GM12878 (cell line): ENCODE results near the gene LEKR1. TPM values are rescaled to one million over a fixed set of nuclear protein-coding genes. Genes with fewer than 3 reads are reported as not detected.

Experiments used
- ATAC-seq: fragments of 200-7000 bp; cut with Tn5 transposase; 3 replicates; pipeline ENCODE4 v1.9.1; 2020; ENCODE audit warnings: mild to moderate bottlenecking, moderate library complexity
- BruUV-seq: library from RNA; stranded (reverse); fragments of 400-500 nt; replicated peaks from 2 replicates; lab custom pipeline; 2021; lab: Mats Ljungman, UMichigan
- CTCF ChIA-PET: fragments of 300-600 bp; sonication (Branson Sonifier 250); formaldehyde crosslinking; extraction: SDS; loops from one replicate; lab custom pipeline; 2021; ENCODE audit warnings: inconsistent platforms; lab: Yijun Ruan, JAX
- POLR2A ChIA-PET: fragments of 350-600 bp; formaldehyde crosslinking; extraction: SDS; loops from one replicate; lab custom pipeline; 2021; ENCODE audit warnings: inconsistent platforms; lab: Charles Lee
- RAD21 ChIA-PET: fragments of 300-600 bp; sonication (Branson Sonifier 250); formaldehyde crosslinking; loops from one replicate; lab custom pipeline; 2023; ENCODE audit warnings: antibody characterized with exemption; ENCODE audit not compliant: unreplicated experiment; lab: Charles Lee
- SMC1A ChIA-PET: fragments of 300-600 bp; sonication (Branson Sonifier 250); formaldehyde crosslinking; loops from one replicate; lab custom pipeline; 2023; ENCODE audit not compliant: unreplicated experiment, uncharacterized antibody; lab: Charles Lee
- DNase-seq: peaks from one replicate; pipeline ENCODE4 v3.0.0-alpha.2; 2011; ENCODE audit warnings: low read depth, low spot score
- FAIRE-seq: peaks from 3 replicates; lab custom pipeline; 2011; peaks lifted over from hg19 to GRCh38; lab: Jason Lieb, UNC
- H2AFZ ChIP-seq: 2 replicates; pipeline ENCODE4 v1.6.0; 2011; ENCODE audit warnings: low read depth, low read length, control low read depth; ENCODE audit not compliant: control insufficient read depth
- H3K27ac ChIP-seq: 2 replicates; pipeline ENCODE4 v1.5.1; 2011; ENCODE audit warnings: control low read depth; ENCODE audit not compliant: control insufficient read depth, insufficient read depth
- H3K27me3 ChIP-seq, 2 experiments: replicated peaks in 1 of 2; 2 replicates each; pipeline versions ENCODE4 v1.6.0 to v1.6.1; 2011; ENCODE audit warnings: low read length in 1 of 2; ENCODE audit not compliant: control insufficient read depth in 2 of 2, insufficient read depth in 2 of 2
- H3K36me3 ChIP-seq, 2 experiments: 2 replicates each; pipeline ENCODE4 v1.5.1; 2011; ENCODE audit warnings: low read length in 1 of 2; ENCODE audit not compliant: control insufficient read depth in 2 of 2, insufficient read depth in 2 of 2
- H3K4me1 ChIP-seq: 2 replicates; pipeline ENCODE4 v1.6.1; 2011; ENCODE audit warnings: mild to moderate bottlenecking, low read length, moderate library complexity, mixed read lengths; ENCODE audit not compliant: control insufficient read depth, insufficient read depth
- H3K4me2 ChIP-seq: 2 replicates; pipeline ENCODE4 v1.6.0; 2011; ENCODE audit warnings: control low read depth; ENCODE audit not compliant: control insufficient read depth, insufficient read depth
- H3K4me3 ChIP-seq: fragments of 200-600 bp; sonication (generic); 2 replicates; pipeline ENCODE4 v1.5.1; 2016
- H3K79me2 ChIP-seq: 2 replicates; pipeline ENCODE4 v1.6.0; 2011; ENCODE audit warnings: low read length; ENCODE audit not compliant: control insufficient read depth, insufficient read depth
- H3K9ac ChIP-seq: 2 replicates; pipeline ENCODE4 v1.8.0; 2011; ENCODE audit warnings: low read length, control low read depth, mixed read lengths; ENCODE audit not compliant: control insufficient read depth, insufficient read depth
- H3K9me3 ChIP-seq: replicated peaks from 3 replicates; pipeline ENCODE4 v1.5.1; 2011; ENCODE audit warnings: mild to moderate bottlenecking, low read length; ENCODE audit not compliant: control insufficient read depth, insufficient read depth
- H4K20me1 ChIP-seq: 2 replicates; pipeline ENCODE4 v1.6.0; 2011; ENCODE audit not compliant: control insufficient read depth, insufficient read depth
- BMI1 ChIP-seq: fragments of 450-650 bp; IDR thresholded peaks from 2 replicates; pipeline ENCODE4 v1.6.1; 2016; ENCODE audit warnings: mild to moderate bottlenecking, moderate library complexity, borderline replicate concordance
- CHD1 ChIP-seq: IDR thresholded peaks from 2 replicates; pipeline ENCODE4 v1.6.1; 2012; ENCODE audit warnings: low read depth, low read length, improper control_type of control experiment
- MLLT1 ChIP-seq: fragments of 450-650 bp; IDR thresholded peaks from 2 replicates; pipeline ENCODE4 v1.6.1; 2016; ENCODE audit warnings: mild to moderate bottlenecking
- NFIC ChIP-seq: IDR thresholded peaks from 2 replicates; pipeline ENCODE4 v1.6.1; 2012; ENCODE audit warnings: low read depth, mild to moderate bottlenecking, inconsistent platforms, low read length, moderate library complexity
- NR2C2 ChIP-seq: IDR thresholded peaks from 2 replicates; pipeline ENCODE4 v1.6.1; 2011; ENCODE audit warnings: borderline replicate concordance, low read depth; ENCODE audit not compliant: control insufficient read depth, insufficient read length
- PML ChIP-seq: IDR thresholded peaks from 2 replicates; pipeline ENCODE4 v1.6.1; 2012; ENCODE audit warnings: low read length, inconsistent platforms
- PRDM15 ChIP-seq: fragments of 450-650 bp; formaldehyde crosslinking; IDR thresholded peaks from 2 replicates; pipeline ENCODE4 v1.4.0; 2020; ENCODE audit warnings: mild to moderate bottlenecking, moderate library complexity
- SMAD1 ChIP-seq: fragments of 450-650 bp; IDR thresholded peaks from 2 replicates; pipeline ENCODE4 v1.6.1; 2018; ENCODE audit warnings: mild to moderate bottlenecking, low read depth; ENCODE audit not compliant: partially characterized antibody
- ZBTB40 ChIP-seq: fragments of 450-650 bp; IDR thresholded peaks from 2 replicates; pipeline ENCODE4 v1.6.1; 2016; ENCODE audit warnings: mild to moderate bottlenecking, moderate library complexity, borderline replicate concordance
- ZNF24 ChIP-seq: fragments of 450-650 bp; IDR thresholded peaks from 2 replicates; pipeline ENCODE4 v1.6.1; 2017; ENCODE audit warnings: antibody characterized with exemption, mild to moderate bottlenecking
- WGBS: methylation state at CpG from one replicate; pipeline ENCODE4 v1.1.6; 2016; ENCODE audit warnings: low lambda C conversion rate; ENCODE audit not compliant: insufficient replicate concordance, insufficient coverage; ENCODE audit errors: missing lambda C conversion rate; 5-methylcytosine and 5-hydroxymethylcytosine counted together
- in situ Hi-C: fragments of 300-500 bp; cut with MboI; formaldehyde crosslinking; loops from 9 replicates; pipeline ENCODE4 v1.14.3; 2018; ENCODE audit warnings: mixed read lengths
- intact Hi-C: fragments of 100-400 bp; cut with micrococcal nuclease; formaldehyde crosslinking; loops from one replicate; pipeline ENCODE4 v1.14.2; 2022; ENCODE audit not compliant: unreplicated experiment
- polyA plus RNA-seq, 11 experiments: library from polyadenylated mRNA; depleted of rRNA in 4 of 11; unstranded in 6 of 11; stranded (reverse) in 5 of 11; fragments of >200 nt; fragmentation: Nextera tagmentation in 4 of 11; fragmentation: Illumina TruSeq in 1 of 11; extraction: Ambion mirVana in 4 of 11; extraction: Trizol in 1 of 11; gene quantifications; 1 replicate in 1 of 11; 2 replicates in 10 of 11; pipeline versions ENCODE4 v1.2.1 to v1.2.3, GENCODE V29; 2011 to 2016; ENCODE audit warnings: inconsistent platforms in 2 of 11, missing spikeins in 2 of 11, low read depth in 1 of 11
- total RNA-seq, 4 experiments: library from RNA; depleted of rRNA in 3 of 4; stranded (reverse); fragments of >200 nt in 3 of 4; fragmentation: Illumina TruSeq in 1 of 4; extraction: Trizol in 1 of 4; gene quantifications; 2 replicates each; pipeline versions ENCODE4 v1.2.1 to v1.2.3, GENCODE V29; 2013 to 2021

LEKR1 gene
- total and polyA plus RNA-seq, 10 of the 15 experiments (the other 5 are each of a cell fraction or from before 2014, with no cell fraction given): 0.48 to 3.2 (median 1.3) TPM

- peak overlapping the region; percentile 3; the same call in 1 of the 2 replicates for H2AFZ ChIP-seq
- TSS peak; percentile 96 for BruUV-seq
- peak overlapping the region; percentile 36; the same call in 1 of the 2 replicates for H3K4me3 ChIP-seq
- in situ Hi-C loops: no loop called here
- ChIA-PET CTCF (interaction anchor here (0.7 to 50.9 kb wide), 16 partner anchors 9 to 638 kb away, joined by 3 to 939 read pairs (median 4); partner anchors contain the start of gene TIPARP), RAD21 (interaction anchor here (0.8 to 12.0 kb wide), 25 partner anchors 10 to 578 kb away, joined by 3 to 153 read pairs (median 7); partner anchors contain the start of genes CCNL1, SSR3 and TIPARP), POLR2A (interaction anchor here (1.0 to 6.8 kb wide), 18 partner anchors 10 to 603 kb away, joined by 3 to 84 read pairs (median 6); partner anchors contain the start of genes CCNL1 and SSR3), SMC1A (interaction anchor here (0.7 to 12.1 kb wide), 21 partner anchors 8 to 544 kb away, joined by 3 to 234 read pairs (median 5); partner anchors contain the start of genes SSR3 and TIPARP)
- H3K9me3 ChIP-seq: no peaks in the 10 kb centered on the region; the same call in 2 of the 3 replicates
- WGBS: 39% methylated on average over 13 of the region's 13 CpGs
- FAIRE-seq (no peak), ATAC-seq (no peak), DNase-seq (no peak)
- H3K27me3 ChIP-seq: no peaks in the 10 kb centered on the region
- H3K4me1 ChIP-seq: peaks cover 48% of the 10 kb centered on the region
- H3K79me2 ChIP-seq: peaks cover 5% of the 10 kb centered on the region
- H3K9ac ChIP-seq: peak overlapping the region; percentile 89
- TF ChIP-seq NFIC (peak; percentile 37; the same call in 1 of the 2 replicates), BMI1 (0 out of 2 replicates have a peak, but pooled peaks have one; percentile 20), PML (0 out of 2 replicates have a peak, but pooled peaks have one; percentile 39), ZBTB40 (peak; percentile 49; the same call in 1 of the 2 replicates), PRDM15 (CRISPR knock-in tag) (no peak), ZNF24 (0 out of 2 replicates have a peak, but pooled peaks have one; percentile 37), CHD1 (peak; percentile 78; the same call in 1 of the 2 replicates), NR2C2 (no peak), MLLT1 (peak; percentile 98), SMAD1 (no peak)
- intact Hi-C loops: loop anchor here (1.0 to 2.0 kb wide), 3 partner anchors 49 to 413 kb away; partner anchors contain the start of gene TIPARP
- no peaks in the 10 kb centered on the region for H4K20me1 ChIP-seq
- peak overlapping the region; percentile 99 for H3K4me2 ChIP-seq
- no peaks in the 10 kb centered on the region for H3K36me3 ChIP-seq
- H3K27ac ChIP-seq: peak overlapping the region; percentile 97
Observed at GRCh38 chr3:157087780-157088600, 261.8 kb downstream of the LEKR1 start.
